MM.1S (cell line): ENCODE data around the gene SERPINE2.

Source experiments
- DNase-seq: peaks from one replicate; pipeline ENCODE4 v3.0.0-alpha.2; 2015
- H2AFZ ChIP-seq: fragments of 300-600 bp; sonication (generic); 2 replicates; pipeline ENCODE4 v1.6.0; 2016; ENCODE audit warnings: antibody characterized with exemption, low read length
- H3F3A ChIP-seq: fragments of 300-600 bp; sonication (generic); 2 replicates; pipeline ENCODE4 v1.6.1; 2016; ENCODE audit warnings: mild to moderate bottlenecking, antibody characterized with exemption, low read length, moderate library complexity, mixed read lengths; ENCODE audit not compliant: insufficient read depth
- H3K27ac ChIP-seq: fragments of 300-600 bp; sonication (generic); 2 replicates; pipeline ENCODE4 v1.5.1; 2016; ENCODE audit warnings: mild to moderate bottlenecking, low read length
- H3K27me3 ChIP-seq: fragments of 300-600 bp; sonication (generic); replicated peaks from 2 replicates; pipeline ENCODE4 v1.6.0; 2016; ENCODE audit warnings: low read length; ENCODE audit not compliant: insufficient read depth
- H3K36me3 ChIP-seq: fragments of 300-600 bp; sonication (generic); replicated peaks from 2 replicates; pipeline ENCODE4 v1.6.1; 2016; ENCODE audit warnings: mild to moderate bottlenecking, low read length, mixed read lengths; ENCODE audit not compliant: insufficient read depth
- H3K4me1 ChIP-seq: fragments of 300-600 bp; sonication (generic); 2 replicates; pipeline ENCODE4 v1.6.1; 2016; ENCODE audit warnings: low read length, mixed read lengths
- H3K4me2 ChIP-seq: fragments of 300-600 bp; sonication (generic); 2 replicates; pipeline ENCODE4 v1.6.0; 2016; ENCODE audit warnings: low read depth, low read length
- H3K4me3 ChIP-seq: fragments of 300-600 bp; sonication (generic); 2 replicates; pipeline ENCODE4 v1.5.1; 2016; ENCODE audit warnings: low read length, mixed read lengths
- H3K79me2 ChIP-seq: fragments of 300-600 bp; sonication (generic); 2 replicates; pipeline ENCODE4 v1.6.1; 2016; ENCODE audit warnings: mixed run types, low read length, mixed read lengths
- H3K9ac ChIP-seq: fragments of 300-600 bp; sonication (generic); 2 replicates; pipeline ENCODE4 v1.6.1; 2016; ENCODE audit warnings: low read length, mixed read lengths
- H3K9me2 ChIP-seq: fragments of 300-600 bp; sonication (generic); replicated peaks from 2 replicates; pipeline ENCODE4 v1.6.1; 2016; ENCODE audit warnings: mild to moderate bottlenecking, low read length, mixed read lengths; ENCODE audit not compliant: insufficient read depth
- H3K9me3 ChIP-seq: fragments of 300-600 bp; sonication (generic); replicated peaks from 2 replicates; pipeline ENCODE4 v1.6.1; 2016; ENCODE audit warnings: mild to moderate bottlenecking, low read length, mixed read lengths; ENCODE audit not compliant: insufficient read depth
- H4K20me1 ChIP-seq: fragments of 300-600 bp; sonication (generic); 2 replicates; pipeline ENCODE4 v1.6.1; 2016; ENCODE audit warnings: mild to moderate bottlenecking, low read length, moderate library complexity, mixed read lengths; ENCODE audit not compliant: insufficient read depth
- EZH2 ChIP-seq: fragments of 300-600 bp; sonication (generic); optimal IDR thresholded peaks from 2 replicates; pipeline ENCODE3; 2017; ENCODE audit warnings: low read depth, mild to moderate bottlenecking, antibody characterized with exemption, low read length, mixed read lengths
- EZH2phosphoT487 ChIP-seq: fragments of 300-600 bp; sonication (generic); IDR thresholded peaks from 2 replicates; pipeline ENCODE4 v1.6.1; 2018; ENCODE audit warnings: antibody characterized with exemption, low read length
- TF ChIP-seq, protein P1 (sequence below): fragments of 300-600 bp; sonication (generic); IDR thresholded peaks from 2 replicates; pipeline ENCODE4 v1.5.1; 2016; ENCODE audit warnings: antibody characterized with exemption, low read length, mixed read lengths

Gene SERPINE2

GRCh38 chr2:223973606-223974005, 65.5 kb downstream of the SERPINE2 start:
- no peak for DNase-seq

DNA sequence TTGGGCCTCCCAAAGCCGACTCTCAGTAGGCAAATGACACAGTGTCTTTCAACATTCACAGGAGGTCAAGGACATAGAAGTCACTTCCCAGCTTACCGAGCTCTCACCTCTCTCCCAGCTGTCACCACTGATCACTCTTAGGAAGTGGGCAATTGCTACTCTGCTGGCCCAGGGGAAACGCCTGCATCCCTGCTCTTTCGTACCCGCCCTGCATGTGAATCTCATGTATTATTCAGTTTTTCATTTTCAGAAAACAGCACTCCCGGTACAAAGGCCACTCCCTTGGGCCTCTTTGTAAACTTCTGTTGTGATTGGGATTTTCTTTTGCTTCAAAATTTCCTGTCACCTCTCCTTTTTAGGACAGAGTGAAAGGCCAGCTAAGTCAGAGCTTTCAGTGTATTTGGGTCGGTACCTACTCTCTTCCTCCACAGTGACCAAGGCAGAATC, 66.4 kb downstream of the SERPINE2 start:
- Histone ChIP-seq H3K36me3 (no peaks in the 10 kb centered on the region; the same call in 1 of the 2 replicates), H3K9me3 (no peaks in the 10 kb centered on the region), H2AFZ (no peak overlapping the region), H4K20me1 (no peaks in the 10 kb centered on the region), H3K79me2 (no peaks in the 10 kb centered on the region), H3K9ac (no peak overlapping the region), H3F3A (no peaks in the 10 kb centered on the region), H3K4me3 (no peak overlapping the region), H3K27ac (no peak overlapping the region), H3K9me2 (no peaks in the 10 kb centered on the region), H3K27me3 (no peaks in the 10 kb centered on the region), H3K4me2 (no peak overlapping the region), H3K4me1 (no peaks in the 10 kb centered on the region)
- DNase-seq, result no peak
- TF ChIP-seq EZH2 (no peak), EZH2phosphoT487 (no peak)
- TF ChIP-seq, protein P1, sequence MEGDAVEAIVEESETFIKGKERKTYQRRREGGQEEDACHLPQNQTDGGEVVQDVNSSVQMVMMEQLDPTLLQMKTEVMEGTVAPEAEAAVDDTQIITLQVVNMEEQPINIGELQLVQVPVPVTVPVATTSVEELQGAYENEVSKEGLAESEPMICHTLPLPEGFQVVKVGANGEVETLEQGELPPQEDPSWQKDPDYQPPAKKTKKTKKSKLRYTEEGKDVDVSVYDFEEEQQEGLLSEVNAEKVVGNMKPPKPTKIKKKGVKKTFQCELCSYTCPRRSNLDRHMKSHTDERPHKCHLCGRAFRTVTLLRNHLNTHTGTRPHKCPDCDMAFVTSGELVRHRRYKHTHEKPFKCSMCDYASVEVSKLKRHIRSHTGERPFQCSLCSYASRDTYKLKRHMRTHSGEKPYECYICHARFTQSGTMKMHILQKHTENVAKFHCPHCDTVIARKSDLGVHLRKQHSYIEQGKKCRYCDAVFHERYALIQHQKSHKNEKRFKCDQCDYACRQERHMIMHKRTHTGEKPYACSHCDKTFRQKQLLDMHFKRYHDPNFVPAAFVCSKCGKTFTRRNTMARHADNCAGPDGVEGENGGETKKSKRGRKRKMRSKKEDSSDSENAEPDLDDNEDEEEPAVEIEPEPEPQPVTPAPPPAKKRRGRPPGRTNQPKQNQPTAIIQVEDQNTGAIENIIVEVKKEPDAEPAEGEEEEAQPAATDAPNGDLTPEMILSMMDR, result no peak

More at GRCh38 chr2:223973606-223974005, 65.5 kb downstream of the SERPINE2 start:
- Histone ChIP-seq H3F3A (no peaks in the 10 kb centered on the region), H3K4me3 (no peak overlapping the region), H3K9me3 (no peaks in the 10 kb centered on the region), H3K9ac (no peak overlapping the region), H3K9me2 (no peaks in the 10 kb centered on the region), H3K27ac (no peak overlapping the region), H3K36me3 (no peaks in the 10 kb centered on the region), H2AFZ (no peak overlapping the region), H3K79me2 (no peaks in the 10 kb centered on the region), H3K4me2 (no peak overlapping the region), H4K20me1 (no peaks in the 10 kb centered on the region), H3K27me3 (no peaks in the 10 kb centered on the region), H3K4me1 (no peaks in the 10 kb centered on the region)
- TF ChIP-seq, protein P1, result no peak
- TF ChIP-seq EZH2phosphoT487 (no peak), EZH2 (no peak)

DNA sequence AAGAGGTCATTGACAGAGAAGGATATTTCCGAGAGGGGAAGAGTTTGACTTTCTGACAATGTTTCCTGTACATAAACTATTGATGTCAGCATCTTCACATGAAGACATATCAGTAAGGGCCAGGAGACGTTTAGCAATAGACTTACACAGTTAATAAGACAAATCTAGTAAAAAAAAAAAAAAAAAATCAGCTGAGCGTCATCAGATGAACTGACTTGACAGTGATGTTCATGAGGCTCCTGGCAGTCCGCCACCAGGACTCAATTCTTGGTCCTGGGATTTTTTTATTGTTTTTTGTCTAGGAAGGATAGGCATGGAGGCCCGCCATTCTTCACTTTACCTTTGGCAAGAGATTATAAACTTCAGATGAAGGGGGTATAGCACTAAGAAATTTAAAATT, 67.4 kb downstream of the SERPINE2 start:
- Histone ChIP-seq H3K27ac (no peak overlapping the region), H3K79me2 (no peaks in the 10 kb centered on the region), H3K4me3 (no peak overlapping the region), H3K4me2 (no peak overlapping the region), H3K9ac (no peak overlapping the region), H3K36me3 (no peaks in the 10 kb centered on the region; the same call in 1 of the 2 replicates), H3F3A (no peaks in the 10 kb centered on the region), H4K20me1 (no peaks in the 10 kb centered on the region), H3K9me2 (no peaks in the 10 kb centered on the region), H2AFZ (no peak overlapping the region), H3K4me1 (no peaks in the 10 kb centered on the region), H3K27me3 (no peaks in the 10 kb centered on the region), H3K9me3 (no peaks in the 10 kb centered on the region)
- no peak for DNase-seq
- no peak for TF ChIP-seq EZH2
- TF ChIP-seq EZH2phosphoT487, result no peak
- TF ChIP-seq, protein P1, result no peak
